Upper lobe of right lung (tissue), 1 donor: ENCODE results near the gene EFCAB13. TPM values are rescaled to one million over a fixed set of nuclear protein-coding genes. Genes with fewer than 3 reads are reported as not detected.

Source experiments
- ATAC-seq: fragments of 200-7000 bp; cut with Tn5 transposase; one replicate; pipeline ENCODE4 v1.9.1; 2020; ENCODE audit warnings: mild to moderate bottlenecking, moderate library complexity
- DNase-seq: peaks from one replicate; pipeline ENCODE4 v3.0.0-alpha.2; 2020
- H3K27ac ChIP-seq: fragments of 200-600 bp; one replicate; pipeline ENCODE4 v1.8.0; 2022
- H3K27me3 ChIP-seq: fragments of 200-600 bp; one replicate; pipeline ENCODE4 v1.8.0; 2022; ENCODE audit warnings: mild to moderate bottlenecking
- H3K36me3 ChIP-seq: fragments of 200-600 bp; one replicate; pipeline ENCODE4 v1.8.0; 2022
- H3K4me1 ChIP-seq: fragments of 200-600 bp; one replicate; pipeline ENCODE4 v1.8.0; 2022
- H3K4me3 ChIP-seq: fragments of 200-600 bp; one replicate; pipeline ENCODE4 v1.8.0; 2022; ENCODE audit warnings: mild to moderate bottlenecking
- H3K9me3 ChIP-seq: fragments of 200-600 bp; one replicate; pipeline ENCODE4 v1.8.0; 2022
- CTCF ChIP-seq: fragments of 200-600 bp; IDR thresholded peaks from one replicate; pipeline ENCODE4 v1.8.0; 2022; ENCODE audit warnings: antibody characterized with exemption
- intact Hi-C: fragments of 100-400 bp; cut with DNase I; formaldehyde crosslinking; loops from one replicate; pipeline ENCODE4 v1.11.0; 2022
- total RNA-seq: library from RNA; stranded (reverse); fragmentation: NEBNext Ultra II Directional; extraction: Animal tissue kit (Norgen Biotek cat#: 25700); gene quantifications from one replicate; pipeline ENCODE4 v1.2.1, GENCODE V29; 2021
- donor health status: DM: no; HTN: yes; CAD: no; lungs with severe emphysema.

The EFCAB13 gene
- total RNA-seq, 1 donor from 2014 or later, result 11.8 TPM

- intact Hi-C loops, result no loop called here
- peaks cover 4% of the 10 kb centered on the region for H3K36me3 ChIP-seq
- no peak overlapping the region for H3K4me3 ChIP-seq
- H3K4me1 ChIP-seq, result no peaks in the 10 kb centered on the region
- no peak for ATAC-seq
- TF ChIP-seq CTCF, result no peak
- H3K9me3 ChIP-seq, result no peaks in the 10 kb centered on the region
- no peaks in the 10 kb centered on the region for H3K27me3 ChIP-seq
- H3K27ac ChIP-seq, result no peak overlapping the region
- no peak for DNase-seq
Measured at GRCh38 chr17:47401100-47401499, 77.3 kb downstream of the EFCAB13 start.

GRCh38 chr17:47404006-47404405 is 80.3 kb downstream of the EFCAB13 start:
- DNase-seq (no peak), ATAC-seq (no peak)
- Histone ChIP-seq H3K4me3 (no peak overlapping the region), H3K27me3 (no peaks in the 10 kb centered on the region), H3K36me3 (peaks cover 4% of the 10 kb centered on the region), H3K9me3 (no peaks in the 10 kb centered on the region), H3K27ac (no peak overlapping the region), H3K4me1 (no peaks in the 10 kb centered on the region)
- intact Hi-C loops, result no loop called here
- TF ChIP-seq CTCF, result no peak

- Histone ChIP-seq H3K9me3 (no peaks in the 10 kb centered on the region), H3K27me3 (no peaks in the 10 kb centered on the region), H3K4me3 (no peak overlapping the region), H3K27ac (no peak overlapping the region), H3K36me3 (peaks cover 4% of the 10 kb centered on the region), H3K4me1 (no peaks in the 10 kb centered on the region)
- no peak for TF ChIP-seq CTCF
- DNase-seq, result no peak
- ATAC-seq, result no peak
- intact Hi-C loops, result no loop called here
Measured at GRCh38 chr17:47404875-47405274, 81.1 kb downstream of the EFCAB13 start.

GRCh38 chr17:47413872-47414271 is 90.1 kb downstream of the EFCAB13 start:
- ATAC-seq (no peak), DNase-seq (no peak)
- no peak for TF ChIP-seq CTCF
- Histone ChIP-seq H3K27ac (no peak overlapping the region), H3K4me3 (no peak overlapping the region), H3K9me3 (no peaks in the 10 kb centered on the region), H3K4me1 (no peaks in the 10 kb centered on the region), H3K36me3 (no peaks in the 10 kb centered on the region), H3K27me3 (no peaks in the 10 kb centered on the region)
- intact Hi-C loops, result no loop called here

GRCh38 chr17:47414612-47415011 is 90.9 kb downstream of the EFCAB13 start:
- ATAC-seq (no peak), DNase-seq (no peak)
- no peaks in the 10 kb centered on the region for H3K27me3 ChIP-seq
- no peak for TF ChIP-seq CTCF
- no peak overlapping the region for H3K4me3 ChIP-seq
- intact Hi-C loops, result no loop called here
- H3K27ac ChIP-seq, result no peak overlapping the region
- H3K36me3 ChIP-seq, result no peaks in the 10 kb centered on the region
- H3K4me1 ChIP-seq, result no peaks in the 10 kb centered on the region
- H3K9me3 ChIP-seq, result no peaks in the 10 kb centered on the region
